Spleen (tissue), 11 donors: ENCODE measurements around the gene HEPHL1. TPM values are rescaled to one million over a fixed set of nuclear protein-coding genes. Genes with fewer than 3 reads are reported as not detected.

Experiments used
- DNase-seq: peaks from one replicate; pipeline ENCODE4 v3.0.0-alpha.2; 2020
- H3K27ac ChIP-seq, 8 donors: fragments of 200-600 bp; sonication (generic) in 7 of 8; 1 replicate in 4 of 8; 2 replicates in 4 of 8; pipeline versions ENCODE4 v1.5.0 to v1.8.0; 2016 to 2021; ENCODE audit warnings: inconsistent platforms in 4 of 8, mild to moderate bottlenecking in 4 of 8, moderate library complexity in 1 of 8
- H3K27me3 ChIP-seq, 7 donors: fragments of 200-600 bp; sonication (generic) in 6 of 7; replicated peaks in 1 of 7; 1 replicate in 4 of 7; 2 replicates in 3 of 7; pipeline versions ENCODE4 v1.5.0 to v1.8.0; 2016 to 2021; ENCODE audit warnings: inconsistent platforms in 3 of 7, mild to moderate bottlenecking in 1 of 7
- H3K36me3 ChIP-seq, 6 donors: fragments of 200-600 bp; sonication (generic) in 5 of 6; 1 replicate in 4 of 6; 2 replicates in 2 of 6; pipeline versions ENCODE4 v1.5.0 to v1.8.0; 2016 to 2021; ENCODE audit warnings: inconsistent platforms in 2 of 6
- H3K4me1 ChIP-seq, 6 donors: fragments of 200-600 bp; sonication (generic) in 5 of 6; 1 replicate in 3 of 6; 2 replicates in 3 of 6; pipeline versions ENCODE4 v1.5.0 to v1.8.0; 2016 to 2021; ENCODE audit warnings: inconsistent platforms in 3 of 6
- H3K4me3 ChIP-seq, 8 donors: fragments of 200-600 bp; sonication (generic) in 7 of 8; 1 replicate in 4 of 8; 2 replicates in 4 of 8; pipeline versions ENCODE4 v1.5.0 to v1.8.0; 2016 to 2021; ENCODE audit warnings: inconsistent platforms in 4 of 8, mild to moderate bottlenecking in 4 of 8, moderate library complexity in 2 of 8
- H3K9me3 ChIP-seq, 8 donors: fragments of 200-600 bp; sonication (generic) in 7 of 8; 1 replicate in 4 of 8; 2 replicates in 4 of 8; pipeline versions ENCODE4 v1.5.0 to v1.8.0; 2016 to 2021; ENCODE audit warnings: inconsistent platforms in 4 of 8
- POLR2A ChIP-seq, 3 donors: fragments of 450-650 bp; IDR thresholded peaks; one replicate each; pipeline ENCODE4 v1.5.1; 2017; ENCODE audit warnings: antibody characterized with exemption in 3 of 3, mild to moderate bottlenecking in 1 of 3
- POLR2AphosphoS5 ChIP-seq, 3 donors: sonication (generic); formaldehyde crosslinking; IDR thresholded peaks; one replicate each; pipeline ENCODE4 v1.5.1; 2017; ENCODE audit warnings: antibody characterized with exemption in 3 of 3
- WGBS, 5 donors: extraction: QIAGEN DNeasy Blood & Tissue Kit in 3 of 5; methylation state at CpG; one replicate each; pipeline versions ENCODE4 v1.1.5 to v1.1.7; 2013 to 2018; 5-methylcytosine and 5-hydroxymethylcytosine counted together
- intact Hi-C: fragments of 100-400 bp; cut with DNase I; formaldehyde crosslinking; loops from one replicate; pipeline ENCODE4 v1.15.0; 2023; ENCODE audit warnings: low total_unique reads
- polyA plus RNA-seq, 3 donors: library from polyadenylated mRNA; stranded (reverse); fragments of 200-250 nt; gene quantifications; one replicate each; pipeline ENCODE4 v1.2.1, GENCODE V29; 2013
- total RNA-seq, 7 donors: library from RNA; depleted of rRNA in 3 of 7; stranded (reverse); fragments of >200 nt in 3 of 7; fragmentation: NEBNext Ultra II Directional in 4 of 7; extraction: Animal tissue kit (Norgen Biotek cat#: 25700) in 4 of 7; gene quantifications; one replicate each; pipeline versions ENCODE4 v1.1.0 to v1.2.1, GENCODE V29; 2016 to 2021
- TF ChIP-seq, protein P1 (sequence below), 11 experiments: fragments of 200-600 bp in 7 of 11; fragments of 450-650 bp in 4 of 11; sonication (generic) in 4 of 11; IDR thresholded peaks in 8 of 11; conservative IDR thresholded peaks in 3 of 11; 1 replicate in 7 of 11; 2 replicates in 4 of 11; pipeline versions ENCODE4 v1.4.0 to v1.8.0; 2016 to 2021; ENCODE audit warnings: antibody characterized with exemption in 11 of 11, inconsistent platforms in 4 of 11, mild to moderate bottlenecking in 1 of 11
- donor health status: healthy with polysubstance abuse.
- donor health status: DM: no; HTN: no; CAD: no; lungs with moderate emphysema.
- donor health status: DM: no; HTN: no; CAD: no.
- donor health status: Bipolar disorder and iron deficiency.
- donor health status: healthy.
- donor health status: DM: no; HTN: no; CAD: no.
- donor health status: DM: yes; HTN: yes; CAD: no.

Gene HEPHL1
- total and polyA plus RNA-seq, 10 donors, result not detected

DNA sequence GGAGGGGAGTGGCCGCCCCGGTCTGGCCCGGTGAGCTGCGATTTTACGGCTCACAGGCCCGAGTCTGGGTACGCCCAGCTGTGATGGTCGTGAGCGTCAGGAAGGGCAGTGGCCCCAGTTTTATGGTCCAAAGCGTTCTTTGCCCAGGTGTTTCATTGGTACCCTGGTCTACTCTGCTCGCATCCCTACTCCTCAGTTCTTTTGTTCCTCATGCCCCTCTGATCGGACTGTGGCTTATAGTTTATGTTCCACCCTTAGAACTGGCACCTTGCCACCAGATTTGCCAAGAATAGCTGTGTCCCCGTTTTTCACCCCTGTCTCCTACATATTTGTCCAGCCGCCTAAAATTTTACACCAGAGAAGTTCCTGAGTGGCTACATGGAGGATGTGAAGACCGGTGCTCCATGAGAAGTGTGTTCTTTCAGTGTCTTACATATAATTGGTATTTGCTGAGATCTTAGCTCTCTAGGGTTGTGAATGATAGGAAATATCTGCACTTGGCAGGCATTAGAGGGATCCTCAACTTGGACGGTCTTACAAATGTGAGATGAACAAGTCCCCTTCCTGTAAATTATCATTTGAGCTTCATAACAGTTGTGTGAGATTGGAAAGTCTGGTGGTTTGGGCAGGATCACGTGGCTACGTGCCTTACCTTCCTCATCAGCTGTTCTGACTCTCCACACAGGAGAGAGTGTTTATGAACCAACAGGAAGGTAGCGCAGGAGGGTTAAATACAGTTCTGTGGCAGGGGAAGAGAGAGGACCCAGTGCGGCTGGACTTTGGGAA lies 108.6 kb downstream of the HEPHL1 start:
- H3K4me3 ChIP-seq, result peak overlapping the region; percentile 63 to 98 (median 90)
- H3K4me1 ChIP-seq, result peaks cover 32 to 74% (median 52%) of the 10 kb centered on the region in 6 donors
- WGBS, 5 donors, result 11 to 15% (median 12%) methylated on average over 18 to 20 of the region's 20 CpGs
- peak overlapping the region; percentile 78 to 95 (median 88) for H3K27ac ChIP-seq
- no peak for DNase-seq
- no peaks in the 10 kb centered on the region for H3K27me3 ChIP-seq
- TF ChIP-seq, protein P1, sequence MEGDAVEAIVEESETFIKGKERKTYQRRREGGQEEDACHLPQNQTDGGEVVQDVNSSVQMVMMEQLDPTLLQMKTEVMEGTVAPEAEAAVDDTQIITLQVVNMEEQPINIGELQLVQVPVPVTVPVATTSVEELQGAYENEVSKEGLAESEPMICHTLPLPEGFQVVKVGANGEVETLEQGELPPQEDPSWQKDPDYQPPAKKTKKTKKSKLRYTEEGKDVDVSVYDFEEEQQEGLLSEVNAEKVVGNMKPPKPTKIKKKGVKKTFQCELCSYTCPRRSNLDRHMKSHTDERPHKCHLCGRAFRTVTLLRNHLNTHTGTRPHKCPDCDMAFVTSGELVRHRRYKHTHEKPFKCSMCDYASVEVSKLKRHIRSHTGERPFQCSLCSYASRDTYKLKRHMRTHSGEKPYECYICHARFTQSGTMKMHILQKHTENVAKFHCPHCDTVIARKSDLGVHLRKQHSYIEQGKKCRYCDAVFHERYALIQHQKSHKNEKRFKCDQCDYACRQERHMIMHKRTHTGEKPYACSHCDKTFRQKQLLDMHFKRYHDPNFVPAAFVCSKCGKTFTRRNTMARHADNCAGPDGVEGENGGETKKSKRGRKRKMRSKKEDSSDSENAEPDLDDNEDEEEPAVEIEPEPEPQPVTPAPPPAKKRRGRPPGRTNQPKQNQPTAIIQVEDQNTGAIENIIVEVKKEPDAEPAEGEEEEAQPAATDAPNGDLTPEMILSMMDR (IDR thresholded peaks at IDR 0.05 in 8 of 11, conservative IDR thresholded peaks at IDR 0.05 in 3 of 11), result no peak
- no peak for TF ChIP-seq POLR2A (IDR thresholded peaks at IDR 0.05)
- no peak for TF ChIP-seq POLR2AphosphoS5 (IDR thresholded peaks at IDR 0.05)
- no peaks in the 10 kb centered on the region for H3K36me3 ChIP-seq
- no peaks in the 10 kb centered on the region for H3K9me3 ChIP-seq
- intact Hi-C loops, result no loop called here

DNA sequence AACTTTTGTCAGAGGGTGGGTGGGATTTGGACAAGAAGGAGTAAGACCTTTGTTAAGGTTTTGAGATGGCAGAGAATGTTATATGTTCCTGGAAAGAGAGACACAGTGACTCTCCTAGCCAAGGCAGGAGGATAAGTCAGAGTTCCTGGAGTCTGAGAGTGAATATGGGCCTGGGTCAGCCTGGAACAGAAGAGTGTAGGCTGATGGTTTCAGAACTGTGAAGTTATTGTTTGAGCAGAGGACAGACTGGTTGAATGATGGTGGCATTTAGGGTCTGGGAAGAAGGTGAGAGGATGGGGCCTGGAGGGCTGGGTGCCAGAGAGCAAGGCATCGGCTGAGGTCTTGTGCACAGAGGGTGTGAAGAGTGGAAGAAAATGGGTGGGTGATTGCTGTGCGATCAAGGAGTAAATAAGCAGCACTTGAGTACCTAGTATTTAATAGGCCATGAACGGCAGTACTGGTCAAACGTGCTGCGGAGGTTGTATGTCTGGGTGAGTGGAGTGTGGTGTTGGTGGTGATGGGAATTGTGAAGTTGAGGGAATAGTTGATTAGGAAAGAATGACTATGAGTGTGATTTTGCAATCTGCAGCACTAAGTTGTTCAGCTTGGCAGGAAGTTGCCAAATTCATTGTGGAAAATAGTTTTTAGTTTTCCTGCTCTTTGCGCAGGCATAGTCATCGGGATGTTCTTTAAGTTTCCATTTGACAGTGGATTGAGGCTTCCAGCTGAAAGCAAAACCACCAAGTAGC lies 109.3 kb downstream of the HEPHL1 start:
- Histone ChIP-seq H3K4me1 (peaks cover 36 to 82% (median 60%) of the 10 kb centered on the region in 6 donors), H3K9me3 (no peaks in the 10 kb centered on the region), H3K27ac (peak overlapping the region in 6 of 8 donors; percentile 84 to 95 (median 90)), H3K4me3 (peak overlapping the region in 6 of 8 donors; percentile 63 to 98 (median 90)), H3K27me3 (no peaks in the 10 kb centered on the region), H3K36me3 (no peaks in the 10 kb centered on the region)
- TF ChIP-seq POLR2AphosphoS5 (IDR thresholded peaks at IDR 0.05), result peak in 1 of 3 donors; percentile 61
- TF ChIP-seq, protein P1 (IDR thresholded peaks at IDR 0.05 in 8 of 11, conservative IDR thresholded peaks at IDR 0.05 in 3 of 11), result no peak
- 46 to 71% (median 67%) methylated on average over 7 of the region's 7 CpGs for WGBS, 5 donors
- no peak for DNase-seq
- intact Hi-C loops, result no loop called here

DNA sequence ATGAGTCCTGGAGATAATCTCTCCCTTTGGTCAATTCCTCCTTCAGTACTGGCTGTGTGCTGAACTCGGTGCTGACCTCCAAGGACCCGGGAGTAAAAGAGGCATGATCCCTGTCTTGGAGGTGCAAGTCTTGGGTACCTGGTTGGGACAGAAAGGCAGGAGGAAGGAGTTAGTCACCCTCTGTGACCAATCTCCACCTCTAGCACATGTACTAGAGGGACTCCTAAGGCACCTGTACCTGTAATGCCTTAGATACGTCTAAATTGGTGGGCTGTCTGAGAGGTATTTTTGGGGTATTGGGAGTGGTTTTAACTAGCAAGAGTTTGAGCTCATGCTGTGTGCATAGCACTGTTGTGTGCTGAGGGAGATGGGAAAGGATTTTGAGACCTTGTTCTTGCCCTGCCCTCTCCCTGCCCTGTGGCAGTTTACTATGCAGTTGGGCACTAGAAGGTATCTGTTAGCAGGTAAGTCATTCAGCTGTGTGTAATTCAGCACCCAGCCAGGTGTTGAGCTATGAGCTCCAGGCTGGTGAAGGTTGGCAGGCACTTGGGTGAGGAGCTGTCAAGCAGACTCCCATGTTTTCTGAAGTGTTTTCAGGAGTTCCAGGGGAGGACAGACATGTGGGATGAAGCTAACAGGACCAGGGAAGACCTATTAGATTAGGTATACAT lies 110.0 kb downstream of the HEPHL1 start:
- Histone ChIP-seq H3K36me3 (no peaks in the 10 kb centered on the region), H3K4me1 (peaks cover 36 to 89% (median 67%) of the 10 kb centered on the region in 6 donors), H3K9me3 (no peaks in the 10 kb centered on the region), H3K4me3 (peak overlapping the region in 3 of 8 donors; percentile 63 to 98 (median 90)), H3K27ac (peak overlapping the region in 7 of 8 donors; percentile 26 to 95 (median 89)), H3K27me3 (no peaks in the 10 kb centered on the region)
- no peak for TF ChIP-seq POLR2AphosphoS5 (IDR thresholded peaks at IDR 0.05)
- TF ChIP-seq, protein P1 (IDR thresholded peaks at IDR 0.05 in 8 of 11, conservative IDR thresholded peaks at IDR 0.05 in 3 of 11), result no peak
- no peak for TF ChIP-seq POLR2A (IDR thresholded peaks at IDR 0.05)
- WGBS, 5 donors, result 61 to 77% (median 66%) methylated on average over 3 of the region's 3 CpGs
- DNase-seq, result no peak
- intact Hi-C loops, result no loop called here
